Measurements from ENCODE around the gene SV2B.

Gene SV2B

GRCh38 chr15:91216000-91216399, 115.9 kb downstream of the SV2B start:
- Histone ChIP-seq H3K4me3 (no peak overlapping the region), H3K36me3 (ENCODE audit: insufficient read depth, low read length) (no peaks in the 10 kb centered on the region), H3K9ac (ENCODE audit: insufficient read length) (no peak overlapping the region), H3K9me3 (ENCODE audit: low read depth, low read length) (no peaks in the 10 kb centered on the region), H3K27ac (no peak overlapping the region)
- DNase-seq (ENCODE audit: low read depth, low spot score), result no peak
- TF ChIP-seq EZH2 (IDR thresholded peaks at IDR 0.05), result no peak
- TF ChIP-seq FOXP2 (optimal IDR thresholded peaks at IDR 0.05; ENCODE audit: control extremely low read depth, extremely low read length, insufficient read depth), result no peak
- TF ChIP-seq POLR2AphosphoS5 (IDR thresholded peaks at IDR 0.05; ENCODE audit: borderline replicate concordance, low read depth, low read length), result no peak

- no peaks in the 10 kb centered on the region for H3K9me3 ChIP-seq (ENCODE audit: low read depth, low read length)
- TF ChIP-seq EZH2 (IDR thresholded peaks at IDR 0.05) (no peak), FOXP2 (optimal IDR thresholded peaks at IDR 0.05; ENCODE audit: control extremely low read depth, extremely low read length, insufficient read depth) (no peak), POLR2AphosphoS5 (IDR thresholded peaks at IDR 0.05; ENCODE audit: borderline replicate concordance, low read depth, low read length) (no peak)
- H3K4me3 ChIP-seq, result no peak overlapping the region
- DNase-seq (ENCODE audit: low read depth, low spot score), result no peak
- H3K27ac ChIP-seq, result no peak overlapping the region
- no peak overlapping the region for H3K9ac ChIP-seq (ENCODE audit: insufficient read length)
- no peaks in the 10 kb centered on the region for H3K36me3 ChIP-seq (ENCODE audit: insufficient read depth, low read length)
Observed at GRCh38 chr15:91219206-91219605, 119.1 kb downstream of the SV2B start.

GRCh38 chr15:91222052-91222451, 122.0 kb downstream of the SV2B start:
- Histone ChIP-seq H3K36me3 (ENCODE audit: insufficient read depth, low read length) (no peaks in the 10 kb centered on the region), H3K27ac (no peak overlapping the region), H3K9ac (ENCODE audit: insufficient read length) (no peak overlapping the region), H3K9me3 (ENCODE audit: low read depth, low read length) (no peaks in the 10 kb centered on the region), H3K4me3 (no peak overlapping the region)
- TF ChIP-seq POLR2AphosphoS5 (IDR thresholded peaks at IDR 0.05; ENCODE audit: borderline replicate concordance, low read depth, low read length) (no peak), FOXP2 (optimal IDR thresholded peaks at IDR 0.05; ENCODE audit: control extremely low read depth, extremely low read length, insufficient read depth) (no peak), EZH2 (IDR thresholded peaks at IDR 0.05) (no peak)
- DNase-seq (ENCODE audit: low read depth, low spot score), result no peak

GRCh38 chr15:91223863-91224262, 123.8 kb downstream of the SV2B start:
- no peak overlapping the region for H3K4me3 ChIP-seq
- no peak for DNase-seq (ENCODE audit: low read depth, low spot score)
- TF ChIP-seq POLR2AphosphoS5 (IDR thresholded peaks at IDR 0.05; ENCODE audit: borderline replicate concordance, low read depth, low read length) (no peak), FOXP2 (optimal IDR thresholded peaks at IDR 0.05; ENCODE audit: control extremely low read depth, extremely low read length, insufficient read depth) (no peak), EZH2 (IDR thresholded peaks at IDR 0.05) (no peak)
- no peak overlapping the region for H3K27ac ChIP-seq
- H3K9me3 ChIP-seq (ENCODE audit: low read depth, low read length), result no peaks in the 10 kb centered on the region
- no peaks in the 10 kb centered on the region for H3K36me3 ChIP-seq (ENCODE audit: insufficient read depth, low read length)
- no peak overlapping the region for H3K9ac ChIP-seq (ENCODE audit: insufficient read length)

- DNase-seq (ENCODE audit: low read depth, low spot score), result peak; percentile 24
- Histone ChIP-seq H3K9ac (ENCODE audit: insufficient read length) (no peak overlapping the region), H3K9me3 (ENCODE audit: low read depth, low read length) (no peaks in the 10 kb centered on the region), H3K27ac (no peak overlapping the region), H3K4me3 (no peak overlapping the region), H3K36me3 (ENCODE audit: insufficient read depth, low read length) (no peaks in the 10 kb centered on the region)
- TF ChIP-seq POLR2AphosphoS5 (IDR thresholded peaks at IDR 0.05; ENCODE audit: borderline replicate concordance, low read depth, low read length), result no peak
- TF ChIP-seq FOXP2 (optimal IDR thresholded peaks at IDR 0.05; ENCODE audit: control extremely low read depth, extremely low read length, insufficient read depth), result no peak
- TF ChIP-seq EZH2 (IDR thresholded peaks at IDR 0.05), result no peak
Observed at GRCh38 chr15:91224755-91225380, 124.8 kb downstream of the SV2B start.

GRCh38 chr15:91225741-91226140, 125.7 kb downstream of the SV2B start:
- Histone ChIP-seq H3K36me3 (ENCODE audit: insufficient read depth, low read length) (no peaks in the 10 kb centered on the region), H3K9ac (ENCODE audit: insufficient read length) (no peak overlapping the region), H3K4me3 (no peak overlapping the region), H3K27ac (no peak overlapping the region), H3K9me3 (ENCODE audit: low read depth, low read length) (no peaks in the 10 kb centered on the region)
- DNase-seq (ENCODE audit: low read depth, low spot score), result no peak
- TF ChIP-seq FOXP2 (optimal IDR thresholded peaks at IDR 0.05; ENCODE audit: control extremely low read depth, extremely low read length, insufficient read depth), result no peak
- no peak for TF ChIP-seq EZH2 (IDR thresholded peaks at IDR 0.05)
- no peak for TF ChIP-seq POLR2AphosphoS5 (IDR thresholded peaks at IDR 0.05; ENCODE audit: borderline replicate concordance, low read depth, low read length)

- Histone ChIP-seq H3K36me3 (ENCODE audit: insufficient read depth, low read length) (no peaks in the 10 kb centered on the region), H3K4me3 (no peak overlapping the region), H3K9me3 (ENCODE audit: low read depth, low read length) (no peaks in the 10 kb centered on the region), H3K9ac (ENCODE audit: insufficient read length) (no peak overlapping the region), H3K27ac (no peak overlapping the region)
- TF ChIP-seq POLR2AphosphoS5 (IDR thresholded peaks at IDR 0.05; ENCODE audit: borderline replicate concordance, low read depth, low read length) (no peak), EZH2 (IDR thresholded peaks at IDR 0.05) (no peak), FOXP2 (optimal IDR thresholded peaks at IDR 0.05; ENCODE audit: control extremely low read depth, extremely low read length, insufficient read depth) (no peak)
- no peak for DNase-seq (ENCODE audit: low read depth, low spot score)
Observed at GRCh38 chr15:91227117-91227516, 127.1 kb downstream of the SV2B start.

- no peak for DNase-seq (ENCODE audit: low read depth, low spot score)
Observed at GRCh38 chr15:91227766-91228165, 127.7 kb downstream of the SV2B start.

GRCh38 chr15:91228383-91228782, 128.3 kb downstream of the SV2B start:
- no peak overlapping the region for H3K4me3 ChIP-seq
- no peak for DNase-seq (ENCODE audit: low read depth, low spot score)
- H3K36me3 ChIP-seq (ENCODE audit: insufficient read depth, low read length), result no peaks in the 10 kb centered on the region
- no peak for TF ChIP-seq FOXP2 (optimal IDR thresholded peaks at IDR 0.05; ENCODE audit: control extremely low read depth, extremely low read length, insufficient read depth)
- H3K27ac ChIP-seq, result no peak overlapping the region
- H3K9ac ChIP-seq (ENCODE audit: insufficient read length), result no peak overlapping the region
- H3K9me3 ChIP-seq (ENCODE audit: low read depth, low read length), result no peaks in the 10 kb centered on the region

More at GRCh38 chr15:91227766-91228165, 127.7 kb downstream of the SV2B start:
- Histone ChIP-seq H3K27ac (no peak overlapping the region), H3K36me3 (ENCODE audit: insufficient read depth, low read length) (no peaks in the 10 kb centered on the region), H3K9me3 (ENCODE audit: low read depth, low read length) (no peaks in the 10 kb centered on the region), H3K9ac (ENCODE audit: insufficient read length) (no peak overlapping the region), H3K4me3 (no peak overlapping the region)
- TF ChIP-seq EZH2 (IDR thresholded peaks at IDR 0.05) (no peak), FOXP2 (optimal IDR thresholded peaks at IDR 0.05; ENCODE audit: control extremely low read depth, extremely low read length, insufficient read depth) (no peak), POLR2AphosphoS5 (IDR thresholded peaks at IDR 0.05; ENCODE audit: borderline replicate concordance, low read depth, low read length) (no peak)

All from SK-N-MC (cell line).